ENCODE results near the gene HMGCL. TPM values are rescaled to one million over a fixed set of nuclear protein-coding genes. Genes with fewer than 3 reads are reported as not detected.
"Not testable (repeated sequence)": the region's sequence is repeated elsewhere in the genome, so short reads cannot be mapped to it uniquely, and the experiment has no call there.

Gene HMGCL
- total RNA-seq, 2 donors from 2014 or later, result 18.9 to 21.1 TPM

DNA sequence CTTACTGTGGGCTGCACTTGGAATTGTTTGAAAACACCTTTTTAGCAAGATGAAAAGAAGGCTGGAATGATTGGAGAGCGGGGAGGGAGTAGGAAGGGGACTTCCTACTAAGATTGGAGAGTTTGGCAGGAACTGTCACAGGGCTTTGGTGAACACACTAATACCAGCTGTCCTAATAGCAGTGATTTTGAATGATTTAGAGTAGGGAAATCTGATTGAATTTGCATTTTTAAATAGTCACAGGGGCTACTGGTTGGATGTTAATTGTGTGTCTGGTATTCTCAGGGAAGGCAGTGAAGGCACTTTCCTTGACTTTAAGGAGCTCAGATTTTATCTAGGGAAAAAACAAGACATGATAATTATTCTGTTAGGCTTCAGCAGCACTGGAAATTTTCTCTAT, 2.5 kb upstream of the HMGCL start:
- intact Hi-C loops (cut with DNase I), result no loop called here
- Histone ChIP-seq H3K4me1 (peaks cover 10% of the 10 kb centered on the region), H3K27me3 (no peaks in the 10 kb centered on the region), H3K4me3 (no peak overlapping the region), H3K9me3 (no peaks in the 10 kb centered on the region), H3K27ac (no peak overlapping the region), H3K36me3 (replicated peaks in 1 of 2; ENCODE audit: insufficient read depth in 1 of 2, low read depth in 2 of 2) (no peaks in the 10 kb centered on the region)
- ATAC-seq (no peak), DNase-seq (no peak)
- 87 to 96% methylated on average over 1 of the region's 1 CpG for WGBS, 2 donors
- TF ChIP-seq, protein P1, sequence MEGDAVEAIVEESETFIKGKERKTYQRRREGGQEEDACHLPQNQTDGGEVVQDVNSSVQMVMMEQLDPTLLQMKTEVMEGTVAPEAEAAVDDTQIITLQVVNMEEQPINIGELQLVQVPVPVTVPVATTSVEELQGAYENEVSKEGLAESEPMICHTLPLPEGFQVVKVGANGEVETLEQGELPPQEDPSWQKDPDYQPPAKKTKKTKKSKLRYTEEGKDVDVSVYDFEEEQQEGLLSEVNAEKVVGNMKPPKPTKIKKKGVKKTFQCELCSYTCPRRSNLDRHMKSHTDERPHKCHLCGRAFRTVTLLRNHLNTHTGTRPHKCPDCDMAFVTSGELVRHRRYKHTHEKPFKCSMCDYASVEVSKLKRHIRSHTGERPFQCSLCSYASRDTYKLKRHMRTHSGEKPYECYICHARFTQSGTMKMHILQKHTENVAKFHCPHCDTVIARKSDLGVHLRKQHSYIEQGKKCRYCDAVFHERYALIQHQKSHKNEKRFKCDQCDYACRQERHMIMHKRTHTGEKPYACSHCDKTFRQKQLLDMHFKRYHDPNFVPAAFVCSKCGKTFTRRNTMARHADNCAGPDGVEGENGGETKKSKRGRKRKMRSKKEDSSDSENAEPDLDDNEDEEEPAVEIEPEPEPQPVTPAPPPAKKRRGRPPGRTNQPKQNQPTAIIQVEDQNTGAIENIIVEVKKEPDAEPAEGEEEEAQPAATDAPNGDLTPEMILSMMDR (IDR thresholded peaks at IDR 0.05), result no peak
- TF ChIP-seq POLR2A (IDR thresholded peaks at IDR 0.05), result no peak

DNA sequence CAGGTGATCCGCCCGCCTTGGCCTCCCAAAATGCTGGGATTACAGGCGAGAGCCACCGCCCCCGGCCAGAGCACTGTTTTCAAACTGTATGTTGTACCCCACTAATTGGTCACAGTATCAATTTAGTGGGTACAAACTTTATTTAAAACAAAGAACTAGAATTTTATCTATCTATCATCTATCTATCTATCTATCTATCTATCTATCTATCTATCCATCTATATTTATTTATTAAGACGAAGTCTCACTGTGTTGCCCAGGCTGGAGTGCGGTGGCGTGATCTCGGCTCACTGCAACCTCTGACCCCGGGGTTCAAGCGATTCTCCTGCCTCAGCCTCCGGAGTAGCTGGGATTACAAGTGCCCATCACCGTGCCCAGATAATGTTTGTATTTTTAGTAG, 1.4 kb upstream of the HMGCL start:
- ATAC-seq; H3K27me3 ChIP-seq; DNase-seq; H3K9me3 ChIP-seq; H3K36me3 ChIP-seq (replicated peaks in 1 of 2; ENCODE audit: insufficient read depth in 1 of 2, low read depth in 2 of 2); H3K27ac ChIP-seq; H3K4me3 ChIP-seq; intact Hi-C loops (cut with DNase I): not testable (repeated sequence)
- 91% methylated on average over 13 of the region's 13 CpGs for WGBS, 2 donors
- H3K4me1 ChIP-seq, result peaks cover 10% of the 10 kb centered on the region

DNA sequence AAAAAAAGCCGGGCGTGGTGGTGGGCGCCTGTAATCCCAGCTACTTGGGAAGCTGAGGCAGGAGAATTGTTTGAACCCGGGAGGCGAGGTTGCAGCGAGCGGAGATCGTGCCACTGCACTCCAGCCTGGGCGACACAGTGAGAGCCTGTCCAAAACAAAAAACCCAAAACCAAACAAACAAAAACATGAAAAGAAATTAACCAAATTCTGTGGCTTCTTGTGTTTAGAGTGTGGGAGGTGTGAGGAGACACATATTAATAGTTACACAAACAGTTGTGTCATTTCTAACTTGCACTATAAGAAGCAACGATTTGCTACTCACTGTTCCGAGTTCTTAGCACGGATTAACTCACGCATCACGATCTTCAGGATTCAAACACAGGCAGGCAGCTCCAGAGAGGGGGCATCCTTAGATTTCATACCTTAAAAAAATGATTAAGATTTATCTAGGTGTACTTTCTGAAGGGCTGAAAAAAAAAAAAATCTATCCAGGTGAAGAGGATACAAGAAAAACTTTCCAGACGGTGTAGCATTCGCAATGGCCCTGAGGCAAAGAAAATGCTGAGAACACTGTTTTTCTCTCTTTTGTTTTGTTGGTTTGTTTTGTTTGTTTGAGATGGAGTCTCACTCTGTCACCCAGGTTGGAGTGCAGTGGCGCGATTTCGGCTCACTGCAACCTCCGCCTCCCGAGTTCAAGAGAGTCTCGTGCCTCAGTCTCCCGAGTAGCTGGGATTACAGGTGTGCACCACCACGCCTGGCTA, 713 bp upstream of the HMGCL start:
- H3K4me1 ChIP-seq, result peaks cover 10% of the 10 kb centered on the region
- intact Hi-C loops (cut with DNase I), result no loop called here
- no peaks in the 10 kb centered on the region for H3K9me3 ChIP-seq
- H3K4me3 ChIP-seq, result peak overlapping the region in 1 of 2 donors; percentile 99
- WGBS, 2 donors, result 44 to 49% methylated on average over 23 to 24 of the region's 24 CpGs
- TF ChIP-seq, protein P1 (IDR thresholded peaks at IDR 0.05), result no peak
- ATAC-seq (peak; percentile 10), DNase-seq (no peak)
- peak overlapping the region in 3 of 4 donors; percentile 78 to 94 (median 90) for H3K27ac ChIP-seq
- H3K27me3 ChIP-seq, result no peaks in the 10 kb centered on the region
- H3K36me3 ChIP-seq (replicated peaks in 1 of 2; ENCODE audit: insufficient read depth in 1 of 2, low read depth in 2 of 2), result no peaks in the 10 kb centered on the region

DNA sequence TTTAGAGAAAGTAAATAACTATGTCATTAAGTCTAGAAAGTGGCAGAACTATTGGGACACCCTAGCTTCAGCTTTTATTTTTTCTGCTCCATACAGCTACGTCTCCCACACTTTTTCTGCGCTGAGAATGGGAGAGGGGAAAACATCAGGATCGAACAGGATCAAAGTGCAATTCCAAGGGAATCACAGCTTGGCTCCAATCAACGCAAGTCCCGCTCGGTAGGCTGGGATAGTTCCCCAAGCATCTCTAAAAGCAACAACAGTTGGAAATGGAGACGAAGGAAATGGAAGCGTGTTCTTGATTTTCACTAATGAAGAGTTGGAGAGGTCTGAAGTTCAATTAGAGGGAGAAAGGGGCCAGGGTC, 536 bp downstream of the HMGCL start:
- Histone ChIP-seq H3K27ac (peak overlapping the region; percentile 55 to 94 (median 84)), H3K9me3 (no peaks in the 10 kb centered on the region), H3K4me1 (peaks cover 10% of the 10 kb centered on the region), H3K4me3 (peak overlapping the region; percentile 72 to 99), H3K36me3 (replicated peaks in 1 of 2; ENCODE audit: insufficient read depth in 1 of 2, low read depth in 2 of 2) (no peaks in the 10 kb centered on the region), H3K27me3 (no peaks in the 10 kb centered on the region)
- DNase-seq (no peak), ATAC-seq (no peak)
- intact Hi-C loops (cut with DNase I), result no loop called here
- TF ChIP-seq, protein P1 (IDR thresholded peaks at IDR 0.05), result no peak
- no peak for TF ChIP-seq POLR2A (IDR thresholded peaks at IDR 0.05)
- WGBS, 2 donors, result 1 to 2% methylated on average over 8 of the region's 8 CpGs

GRCh38 chr1:23823767-23824166, 1.5 kb downstream of the HMGCL start:
- no peaks in the 10 kb centered on the region for H3K9me3 ChIP-seq
- ATAC-seq (no peak), DNase-seq (no peak)
- no peak overlapping the region for H3K4me3 ChIP-seq
- H3K36me3 ChIP-seq (replicated peaks in 1 of 2; ENCODE audit: insufficient read depth in 1 of 2, low read depth in 2 of 2), result no peaks in the 10 kb centered on the region
- intact Hi-C loops (cut with DNase I), result no loop called here
- no peak overlapping the region for H3K27ac ChIP-seq
- TF ChIP-seq, protein P1 (IDR thresholded peaks at IDR 0.05), result no peak
- TF ChIP-seq POLR2A (IDR thresholded peaks at IDR 0.05), result no peak
- H3K27me3 ChIP-seq, result no peaks in the 10 kb centered on the region
- WGBS, 2 donors, result 85% methylated on average over 7 of the region's 7 CpGs
- peaks cover 10% of the 10 kb centered on the region for H3K4me1 ChIP-seq
